ENCODE measurements around the gene DLGAP4.

The DLGAP4 gene

DNA sequence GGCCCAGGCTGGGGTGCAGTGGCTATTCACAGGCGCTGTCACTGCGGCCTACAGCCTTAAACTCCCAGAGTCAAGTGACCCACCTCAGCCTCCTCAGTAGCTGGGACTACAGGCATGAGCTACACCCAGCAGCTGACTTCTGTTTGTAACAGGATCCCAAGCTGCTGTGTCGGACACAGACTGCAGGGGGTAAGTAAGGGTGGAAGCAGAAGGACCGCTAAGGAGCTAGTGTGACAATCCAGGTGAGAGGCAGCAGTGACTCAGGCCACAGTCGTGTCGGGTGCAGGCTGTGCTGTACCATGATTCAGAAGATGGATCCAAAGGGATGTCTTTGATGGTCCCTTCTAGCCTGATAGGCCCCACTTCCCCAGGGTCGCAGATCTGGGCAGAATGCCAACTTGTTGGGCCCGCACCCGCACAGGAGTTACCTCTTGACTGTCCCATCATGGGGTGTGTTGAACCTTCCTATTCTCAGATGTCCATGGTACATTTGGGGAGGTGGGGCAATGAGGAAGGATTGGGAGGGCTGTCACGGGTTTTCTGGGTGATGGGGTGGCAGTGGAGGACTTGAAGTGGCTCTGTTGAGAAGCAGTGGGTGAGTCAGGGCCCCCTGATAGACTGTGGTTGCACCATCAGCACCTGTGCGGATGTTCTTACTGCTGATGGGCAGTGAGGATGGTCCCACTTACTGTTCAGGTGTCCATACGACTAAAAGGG lies 44.6 kb upstream of the DLGAP4 start:
- DNase-seq (ENCODE audit: low read depth in 1 of 2, low spot score in 1 of 2): no peak
- Histone ChIP-seq H3K4me3 (replicated peaks; ENCODE audit: insufficient read depth, low read length) (no peak overlapping the region), H3K27me3 (ENCODE audit: insufficient read depth, poor library complexity, severe bottlenecking) (no peaks in the 10 kb centered on the region), H3K27ac (replicated peaks) (no peak overlapping the region)
- TF ChIP-seq GABPA (IDR thresholded peaks at IDR 0.05; ENCODE audit: low read depth) (no peak), POLR2AphosphoS5 (IDR thresholded peaks at IDR 0.05; ENCODE audit: low read depth) (no peak), SPI1 (IDR thresholded peaks at IDR 0.05; ENCODE audit: borderline replicate concordance, low read depth) (no peak)
- TF ChIP-seq, protein P1, sequence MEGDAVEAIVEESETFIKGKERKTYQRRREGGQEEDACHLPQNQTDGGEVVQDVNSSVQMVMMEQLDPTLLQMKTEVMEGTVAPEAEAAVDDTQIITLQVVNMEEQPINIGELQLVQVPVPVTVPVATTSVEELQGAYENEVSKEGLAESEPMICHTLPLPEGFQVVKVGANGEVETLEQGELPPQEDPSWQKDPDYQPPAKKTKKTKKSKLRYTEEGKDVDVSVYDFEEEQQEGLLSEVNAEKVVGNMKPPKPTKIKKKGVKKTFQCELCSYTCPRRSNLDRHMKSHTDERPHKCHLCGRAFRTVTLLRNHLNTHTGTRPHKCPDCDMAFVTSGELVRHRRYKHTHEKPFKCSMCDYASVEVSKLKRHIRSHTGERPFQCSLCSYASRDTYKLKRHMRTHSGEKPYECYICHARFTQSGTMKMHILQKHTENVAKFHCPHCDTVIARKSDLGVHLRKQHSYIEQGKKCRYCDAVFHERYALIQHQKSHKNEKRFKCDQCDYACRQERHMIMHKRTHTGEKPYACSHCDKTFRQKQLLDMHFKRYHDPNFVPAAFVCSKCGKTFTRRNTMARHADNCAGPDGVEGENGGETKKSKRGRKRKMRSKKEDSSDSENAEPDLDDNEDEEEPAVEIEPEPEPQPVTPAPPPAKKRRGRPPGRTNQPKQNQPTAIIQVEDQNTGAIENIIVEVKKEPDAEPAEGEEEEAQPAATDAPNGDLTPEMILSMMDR (IDR thresholded peaks at IDR 0.05; ENCODE audit: insufficient read depth, low read length): no peak
- TF ChIP-seq, protein P2, sequence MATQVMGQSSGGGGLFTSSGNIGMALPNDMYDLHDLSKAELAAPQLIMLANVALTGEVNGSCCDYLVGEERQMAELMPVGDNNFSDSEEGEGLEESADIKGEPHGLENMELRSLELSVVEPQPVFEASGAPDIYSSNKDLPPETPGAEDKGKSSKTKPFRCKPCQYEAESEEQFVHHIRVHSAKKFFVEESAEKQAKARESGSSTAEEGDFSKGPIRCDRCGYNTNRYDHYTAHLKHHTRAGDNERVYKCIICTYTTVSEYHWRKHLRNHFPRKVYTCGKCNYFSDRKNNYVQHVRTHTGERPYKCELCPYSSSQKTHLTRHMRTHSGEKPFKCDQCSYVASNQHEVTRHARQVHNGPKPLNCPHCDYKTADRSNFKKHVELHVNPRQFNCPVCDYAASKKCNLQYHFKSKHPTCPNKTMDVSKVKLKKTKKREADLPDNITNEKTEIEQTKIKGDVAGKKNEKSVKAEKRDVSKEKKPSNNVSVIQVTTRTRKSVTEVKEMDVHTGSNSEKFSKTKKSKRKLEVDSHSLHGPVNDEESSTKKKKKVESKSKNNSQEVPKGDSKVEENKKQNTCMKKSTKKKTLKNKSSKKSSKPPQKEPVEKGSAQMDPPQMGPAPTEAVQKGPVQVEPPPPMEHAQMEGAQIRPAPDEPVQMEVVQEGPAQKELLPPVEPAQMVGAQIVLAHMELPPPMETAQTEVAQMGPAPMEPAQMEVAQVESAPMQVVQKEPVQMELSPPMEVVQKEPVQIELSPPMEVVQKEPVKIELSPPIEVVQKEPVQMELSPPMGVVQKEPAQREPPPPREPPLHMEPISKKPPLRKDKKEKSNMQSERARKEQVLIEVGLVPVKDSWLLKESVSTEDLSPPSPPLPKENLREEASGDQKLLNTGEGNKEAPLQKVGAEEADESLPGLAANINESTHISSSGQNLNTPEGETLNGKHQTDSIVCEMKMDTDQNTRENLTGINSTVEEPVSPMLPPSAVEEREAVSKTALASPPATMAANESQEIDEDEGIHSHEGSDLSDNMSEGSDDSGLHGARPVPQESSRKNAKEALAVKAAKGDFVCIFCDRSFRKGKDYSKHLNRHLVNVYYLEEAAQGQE (IDR thresholded peaks at IDR 0.05; ENCODE audit: insufficient replicate concordance, low read depth): no peak

DNA sequence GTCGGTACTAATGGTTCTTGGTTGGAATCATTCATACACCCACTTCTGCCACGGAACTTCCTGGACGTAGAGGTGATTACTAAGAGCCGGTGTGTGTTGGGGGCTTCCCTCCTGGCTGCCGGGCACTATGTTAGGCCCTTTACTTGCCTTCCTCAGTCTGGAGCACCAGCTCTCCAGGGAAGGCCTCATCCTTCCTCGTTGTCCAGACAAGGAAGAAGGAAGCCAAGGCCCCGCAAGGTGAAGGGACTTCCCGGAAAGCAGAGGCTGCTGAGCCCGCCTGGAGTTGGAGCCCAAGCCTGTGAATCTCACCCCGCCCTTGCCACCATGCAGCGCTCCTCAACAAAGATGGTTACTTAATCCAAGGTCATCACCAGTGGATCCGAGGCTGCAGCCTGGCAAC lies 43.7 kb upstream of the DLGAP4 start:
- no peaks in the 10 kb centered on the region for H3K27me3 ChIP-seq (ENCODE audit: insufficient read depth, poor library complexity, severe bottlenecking)

DNA sequence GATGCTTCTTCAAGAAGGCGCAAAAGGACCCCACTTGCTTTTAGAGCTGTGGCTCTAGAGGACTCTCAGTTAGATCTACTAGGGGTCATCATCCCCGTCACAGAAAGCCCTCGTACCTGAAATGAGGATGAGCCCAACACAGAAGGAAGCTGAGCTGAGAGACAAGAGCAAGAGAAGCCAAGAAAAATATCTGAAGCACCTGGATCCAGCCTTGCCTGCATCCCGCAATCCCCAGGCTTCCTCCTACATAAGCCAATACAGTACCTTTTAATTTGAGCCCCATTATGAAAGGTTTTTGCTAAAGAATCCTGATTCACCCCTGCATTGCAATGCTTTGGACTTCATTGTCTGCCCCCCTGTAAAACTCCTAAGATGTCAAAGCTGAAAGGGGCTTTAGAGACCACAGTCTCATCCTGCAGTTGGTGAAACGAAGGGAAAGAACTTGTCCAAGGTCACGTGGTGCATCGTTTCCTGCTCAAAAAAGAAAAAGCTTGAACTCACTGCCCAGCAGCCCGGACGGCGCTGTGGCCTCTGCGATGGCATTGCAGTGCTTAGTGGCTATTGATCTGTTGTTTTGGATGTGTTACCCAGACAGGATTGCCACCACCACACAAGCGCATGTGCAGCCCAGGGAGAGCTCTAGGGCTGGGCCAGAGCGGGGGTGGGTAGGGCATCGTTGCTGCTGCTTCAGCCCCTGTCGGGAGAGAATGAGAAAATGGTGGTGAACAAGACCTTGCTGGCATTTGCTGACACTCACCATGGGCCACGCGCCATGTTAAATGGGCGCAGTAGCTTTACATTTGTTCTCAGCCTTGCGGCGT lies 41.5 kb upstream of the DLGAP4 start:
- no peak overlapping the region for H3K4me3 ChIP-seq (replicated peaks; ENCODE audit: insufficient read depth, low read length)

More for the DNA sequence above, 43.7 kb upstream of the DLGAP4 start:
- Histone ChIP-seq H3K4me3 (replicated peaks; ENCODE audit: insufficient read depth, low read length) (no peak overlapping the region), H3K27ac (replicated peaks) (no peak overlapping the region)
- TF ChIP-seq, protein P2 (IDR thresholded peaks at IDR 0.05; ENCODE audit: insufficient replicate concordance, low read depth): no peak
- TF ChIP-seq POLR2AphosphoS5 (IDR thresholded peaks at IDR 0.05; ENCODE audit: low read depth) (no peak), SPI1 (IDR thresholded peaks at IDR 0.05; ENCODE audit: borderline replicate concordance, low read depth) (no peak), GABPA (IDR thresholded peaks at IDR 0.05; ENCODE audit: low read depth) (no peak)
- TF ChIP-seq, protein P1 (IDR thresholded peaks at IDR 0.05; ENCODE audit: insufficient read depth, low read length): no peak
- DNase-seq (ENCODE audit: low read depth in 1 of 2, low spot score in 1 of 2): no peak

More for the DNA sequence above, 41.5 kb upstream of the DLGAP4 start:
- Histone ChIP-seq H3K27me3 (ENCODE audit: insufficient read depth, poor library complexity, severe bottlenecking) (no peaks in the 10 kb centered on the region), H3K27ac (replicated peaks) (no peak overlapping the region)
- no peak for DNase-seq (ENCODE audit: low read depth in 1 of 2, low spot score in 1 of 2)
- TF ChIP-seq GABPA (IDR thresholded peaks at IDR 0.05; ENCODE audit: low read depth): no peak
- TF ChIP-seq, protein P2 (IDR thresholded peaks at IDR 0.05; ENCODE audit: insufficient replicate concordance, low read depth): no peak
